Measurements from ENCODE around the gene TFPI2.
"Not testable (repeated sequence)": the region's sequence is repeated elsewhere in the genome, so short reads cannot be mapped to it uniquely, and the experiment has no call there.

TFPI2 gene, protein sequence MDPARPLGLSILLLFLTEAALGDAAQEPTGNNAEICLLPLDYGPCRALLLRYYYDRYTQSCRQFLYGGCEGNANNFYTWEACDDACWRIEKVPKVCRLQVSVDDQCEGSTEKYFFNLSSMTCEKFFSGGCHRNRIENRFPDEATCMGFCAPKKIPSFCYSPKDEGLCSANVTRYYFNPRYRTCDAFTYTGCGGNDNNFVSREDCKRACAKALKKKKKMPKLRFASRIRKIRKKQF

DNA sequence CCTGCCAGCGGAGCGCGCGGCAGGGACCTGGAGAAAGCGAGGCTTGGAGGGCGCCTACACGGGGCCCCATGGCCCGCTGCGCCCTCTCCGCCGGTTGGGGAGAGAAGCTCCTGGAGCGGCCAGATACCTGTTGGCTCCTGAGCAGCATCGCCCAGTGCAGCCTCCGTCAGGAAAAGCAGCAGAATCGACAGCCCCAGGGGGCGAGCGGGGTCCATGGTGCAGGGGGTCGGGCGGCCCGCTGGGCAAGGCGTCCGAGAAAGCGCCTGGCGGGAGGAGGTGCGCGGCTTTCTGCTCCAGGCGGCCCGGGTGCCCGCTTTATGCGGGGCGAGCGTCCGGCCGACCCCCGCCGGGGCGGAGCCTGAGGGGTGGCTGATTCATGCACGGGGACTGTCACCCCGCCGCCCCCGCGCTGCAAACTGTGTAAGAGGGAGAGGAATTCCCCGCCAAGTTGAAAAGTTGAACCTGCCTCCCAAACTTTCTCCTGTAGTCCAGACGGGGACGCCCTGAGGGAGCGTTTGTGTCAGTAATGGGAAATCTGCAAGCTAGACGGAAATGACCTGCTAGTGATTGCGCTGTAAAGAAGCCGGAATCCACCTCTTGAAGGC lies at the start of gene TFPI2:
Gene TFPI2, minus strand, starts transcription at position 290 of the 605 bp plus-strand sequence. Its CDS starts 75 bp downstream, at position 215.
- no peak for DNase-seq (ENCODE audit: low read depth in 2 of 2)

DNA sequence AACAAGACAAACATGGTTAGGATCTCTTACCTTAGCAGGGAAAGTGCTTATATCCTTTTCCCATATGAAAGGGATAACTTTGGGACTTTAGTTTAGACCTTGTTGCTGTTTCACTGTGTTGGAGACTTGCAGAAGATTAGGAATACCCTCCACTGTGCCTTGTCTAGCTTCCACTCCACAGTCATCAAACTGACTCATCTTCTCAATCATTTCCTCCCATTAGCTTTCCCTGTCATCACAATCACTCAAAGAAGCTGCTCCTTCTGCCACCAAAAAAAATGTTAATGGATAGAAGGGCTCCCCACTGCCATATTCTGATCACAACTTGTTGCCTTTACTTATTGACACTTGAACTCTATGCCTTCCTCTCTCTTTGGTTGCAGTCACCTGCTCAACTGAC lies 47.7 kb upstream of the TFPI2 start:
- no peak for DNase-seq (ENCODE audit: low read depth in 2 of 2)

DNA sequence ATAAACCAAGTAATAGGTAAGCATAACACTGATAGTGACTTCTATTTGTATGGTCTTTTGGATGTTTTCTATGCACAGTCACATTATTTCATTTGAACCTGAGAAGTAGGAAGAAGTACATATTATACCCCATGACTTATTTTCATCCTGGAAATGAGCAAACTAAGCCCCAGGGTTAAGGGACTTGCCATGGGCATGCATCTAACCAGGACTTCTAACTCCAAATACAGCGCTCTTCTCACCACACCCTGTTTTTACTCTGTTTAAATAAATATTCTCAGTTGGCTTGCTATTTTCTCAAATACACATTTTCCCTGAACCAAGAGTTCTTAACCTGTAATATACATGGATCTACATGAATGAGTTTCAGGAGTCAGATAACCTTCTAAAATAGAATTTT lies 47.3 kb upstream of the TFPI2 start:
- no peak for DNase-seq (ENCODE audit: low read depth in 2 of 2)

DNA sequence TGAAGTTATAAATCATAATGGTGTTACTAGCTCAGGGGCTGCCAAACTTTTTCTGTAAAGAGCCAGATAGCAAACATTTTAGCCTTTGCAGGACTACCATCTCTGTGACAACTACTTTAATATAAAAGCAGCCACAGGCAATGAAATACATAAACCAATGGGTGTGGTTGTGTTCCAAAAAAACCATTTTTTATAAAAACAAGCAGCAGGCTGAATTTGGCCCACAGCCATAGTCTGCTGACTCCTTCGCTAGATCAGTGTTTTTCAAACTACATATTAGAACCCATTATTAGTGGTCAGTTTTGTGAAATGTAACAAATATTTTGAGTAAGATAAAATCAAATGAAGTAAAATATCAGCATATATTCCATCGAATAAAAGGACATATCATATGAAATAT lies 44.5 kb upstream of the TFPI2 start:
- no peak for DNase-seq (ENCODE audit: low read depth in 2 of 2)

DNA sequence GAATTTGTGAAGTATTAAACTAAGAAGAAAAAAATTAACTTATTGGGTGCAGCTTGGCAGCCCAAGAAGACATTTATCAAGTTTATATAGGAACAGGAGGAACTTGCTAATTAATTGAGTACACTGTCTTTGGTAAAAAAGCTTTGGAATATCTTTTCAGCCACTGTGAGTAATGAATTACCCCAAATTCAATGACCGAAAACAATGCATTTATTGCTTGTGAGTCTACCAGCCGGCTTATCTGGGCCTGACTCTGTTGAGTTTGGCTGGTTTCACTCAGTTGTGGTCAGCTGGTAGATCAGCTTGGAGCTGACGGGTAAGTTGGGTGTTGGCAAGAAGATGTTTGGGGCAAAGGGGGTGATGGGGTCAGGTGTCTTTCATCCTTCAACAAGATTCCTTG lies 42.6 kb upstream of the TFPI2 start:
- DNase-seq (ENCODE audit: low read depth in 2 of 2), result no peak

DNA sequence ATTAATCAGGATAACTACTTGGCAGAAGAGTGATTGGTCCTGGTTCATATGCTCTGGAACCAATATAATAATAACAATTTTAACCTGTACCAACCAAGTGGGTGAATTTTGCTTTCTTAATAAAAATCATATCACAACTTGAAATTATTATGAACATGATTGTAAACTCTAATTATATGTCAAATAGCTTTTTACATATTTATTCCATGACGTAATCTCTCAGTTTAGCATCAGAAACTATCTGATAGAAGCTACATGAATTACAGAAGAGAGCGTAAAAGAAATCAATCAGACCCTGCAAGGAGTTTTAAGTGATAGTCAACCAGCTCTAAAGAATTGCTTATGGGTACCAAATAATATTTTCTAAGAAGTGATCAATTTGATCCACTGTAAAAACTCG lies 41.1 kb upstream of the TFPI2 start:
- no peak for DNase-seq (ENCODE audit: low read depth in 2 of 2)

DNA sequence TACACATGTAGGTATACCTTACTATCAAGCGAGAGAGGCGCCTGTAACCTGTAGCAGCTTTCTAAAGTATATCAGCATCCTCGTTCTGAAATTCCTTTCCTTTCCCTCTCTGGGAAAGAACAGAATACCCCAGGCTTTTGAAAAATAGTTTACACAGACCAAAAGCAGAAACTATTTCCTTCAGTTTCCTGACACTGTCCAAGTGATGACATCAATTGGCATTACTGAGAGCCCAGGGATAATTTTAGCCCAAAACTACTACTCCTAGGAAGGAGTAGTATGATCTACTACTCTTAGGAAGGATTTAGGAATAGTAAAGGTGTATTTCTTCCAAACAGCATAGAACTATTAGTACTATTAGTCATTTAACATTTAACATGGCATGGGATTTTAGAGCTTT lies 37.0 kb upstream of the TFPI2 start:
- no peak for DNase-seq (ENCODE audit: low read depth in 2 of 2)

DNA sequence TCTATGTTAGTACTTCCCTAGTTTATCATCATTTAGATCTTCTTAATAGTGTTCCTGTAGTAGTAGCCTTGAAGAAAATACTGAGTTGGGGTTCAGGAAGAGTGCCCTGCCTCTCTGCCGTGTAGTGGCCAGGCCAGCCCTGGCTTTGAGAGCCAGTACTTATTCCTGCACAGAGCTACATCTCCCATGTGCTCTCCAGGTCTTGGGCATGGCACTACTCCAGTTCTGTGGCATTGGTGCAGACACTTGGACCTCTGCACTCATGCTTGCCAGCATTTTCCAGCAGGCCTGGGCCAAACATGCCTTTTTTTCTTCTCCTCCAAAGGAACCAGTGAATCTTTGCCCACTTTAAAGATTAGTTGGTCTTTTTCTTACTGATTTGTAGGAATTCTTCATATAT lies 36.2 kb upstream of the TFPI2 start:
- DNase-seq (ENCODE audit: low read depth in 2 of 2), result no peak

DNA sequence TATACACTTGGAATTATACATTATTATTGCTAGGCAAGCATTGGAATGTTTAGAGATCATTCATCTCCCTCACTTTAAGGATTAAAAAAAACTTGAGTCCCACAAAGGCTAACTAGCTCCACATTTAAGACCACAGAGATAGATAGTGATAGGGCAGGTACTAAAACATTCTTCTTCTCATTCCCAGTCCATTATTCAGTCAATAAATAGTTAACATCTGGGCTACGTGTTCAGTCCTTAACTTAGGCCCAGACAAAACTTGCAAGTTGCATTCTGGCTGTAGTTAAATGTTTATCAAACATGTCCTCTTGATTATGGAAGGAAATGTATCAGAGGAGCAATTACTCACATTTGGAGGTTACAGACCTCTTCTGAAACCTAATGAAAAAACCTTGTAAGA lies 33.4 kb upstream of the TFPI2 start:
- no peak for DNase-seq (ENCODE audit: low read depth in 2 of 2)

DNA sequence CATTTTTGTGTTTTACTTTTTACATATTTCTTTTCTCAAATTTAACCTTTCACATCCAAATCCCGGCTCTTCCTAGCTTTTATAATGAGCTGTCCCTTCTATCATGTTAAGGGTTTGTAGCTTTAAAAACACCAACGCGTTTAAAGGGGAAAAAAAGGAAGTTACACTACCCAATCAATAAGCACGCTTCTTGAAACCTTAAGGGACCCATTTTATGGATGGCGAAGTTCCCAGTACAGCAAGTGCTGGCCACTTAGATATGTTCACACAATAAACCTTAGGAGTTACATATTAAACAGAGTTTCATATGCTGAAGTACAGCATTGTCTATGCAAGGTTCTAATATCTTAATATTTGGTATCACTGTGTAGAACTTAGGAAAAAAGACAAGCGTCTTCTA lies 32.7 kb upstream of the TFPI2 start:
- DNase-seq (ENCODE audit: low read depth in 2 of 2), result no peak

DNA sequence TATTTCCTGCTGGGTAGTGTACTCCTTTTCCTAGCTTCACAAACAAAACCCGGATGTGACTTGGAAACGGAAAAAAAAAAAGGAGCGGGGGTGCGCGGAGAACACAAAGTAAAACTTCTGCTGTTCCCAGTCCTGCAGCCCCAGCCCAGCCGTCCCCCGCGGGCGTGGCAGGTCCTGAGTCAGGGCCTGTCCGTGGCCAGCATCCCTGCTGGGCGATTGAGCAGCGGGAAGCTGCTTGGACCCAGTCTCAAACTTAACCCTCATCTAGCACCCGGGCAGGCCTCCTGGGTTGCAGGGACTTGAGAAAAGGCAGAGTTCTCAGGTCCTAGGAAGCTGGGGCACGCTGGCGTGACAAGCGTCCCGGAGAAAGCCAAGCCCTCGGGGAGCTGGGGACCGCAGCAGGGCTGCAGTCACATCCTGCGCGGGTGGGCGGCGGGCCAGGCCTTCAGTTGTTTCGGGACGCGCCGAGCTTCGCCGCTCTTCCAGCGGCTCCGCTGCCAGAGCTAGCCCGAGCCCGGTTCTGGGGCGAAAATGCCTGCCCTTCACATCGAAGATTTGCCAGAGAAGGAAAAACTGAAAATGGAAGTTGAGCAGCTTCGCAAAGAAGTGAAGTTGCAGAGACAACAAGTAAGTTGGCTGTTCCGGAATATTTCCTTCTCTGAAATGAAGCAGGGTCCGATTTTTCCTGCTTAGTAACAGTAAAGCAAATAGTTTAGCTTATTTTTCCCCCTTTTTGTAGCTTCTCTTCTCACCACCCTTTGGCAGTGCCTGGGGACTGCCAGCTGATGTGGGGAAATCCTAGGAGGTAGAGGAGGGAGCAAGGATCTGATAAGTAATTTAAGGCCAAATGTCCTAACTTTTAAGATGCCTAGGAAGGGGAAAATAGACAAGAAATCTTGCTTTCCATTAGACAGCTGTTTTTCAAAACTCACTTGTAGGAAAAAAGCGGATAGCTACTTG lies 31.3 kb upstream of the TFPI2 start, which contains the start of gene GNG11:
Gene GNG11, plus strand, starts transcription at position 129 of the 960 bp plus-strand sequence. Its CDS starts 403 bp downstream, at position 532.
- DNase-seq (ENCODE audit: low read depth in 2 of 2), result no peak

DNA sequence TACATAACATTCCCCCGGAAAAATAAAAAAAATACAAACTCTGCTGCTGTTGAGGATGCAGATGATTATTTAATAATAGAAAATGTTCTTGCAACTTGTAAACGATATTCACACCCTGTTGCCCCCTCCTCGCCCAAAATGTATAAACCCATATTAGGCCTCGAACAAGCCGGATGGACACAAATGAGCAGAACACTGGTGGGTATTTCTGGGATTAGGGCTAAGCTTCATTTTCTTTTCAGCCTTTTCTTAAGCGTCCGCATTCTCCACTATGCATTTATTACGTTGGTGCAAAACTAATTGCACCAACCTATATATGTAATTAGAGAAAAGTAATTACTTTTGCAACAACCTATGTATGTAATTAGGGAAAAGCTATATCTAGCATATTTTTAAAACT lies 30.6 kb upstream of the TFPI2 start:
- DNase-seq (ENCODE audit: low read depth in 2 of 2), result no peak

DNA sequence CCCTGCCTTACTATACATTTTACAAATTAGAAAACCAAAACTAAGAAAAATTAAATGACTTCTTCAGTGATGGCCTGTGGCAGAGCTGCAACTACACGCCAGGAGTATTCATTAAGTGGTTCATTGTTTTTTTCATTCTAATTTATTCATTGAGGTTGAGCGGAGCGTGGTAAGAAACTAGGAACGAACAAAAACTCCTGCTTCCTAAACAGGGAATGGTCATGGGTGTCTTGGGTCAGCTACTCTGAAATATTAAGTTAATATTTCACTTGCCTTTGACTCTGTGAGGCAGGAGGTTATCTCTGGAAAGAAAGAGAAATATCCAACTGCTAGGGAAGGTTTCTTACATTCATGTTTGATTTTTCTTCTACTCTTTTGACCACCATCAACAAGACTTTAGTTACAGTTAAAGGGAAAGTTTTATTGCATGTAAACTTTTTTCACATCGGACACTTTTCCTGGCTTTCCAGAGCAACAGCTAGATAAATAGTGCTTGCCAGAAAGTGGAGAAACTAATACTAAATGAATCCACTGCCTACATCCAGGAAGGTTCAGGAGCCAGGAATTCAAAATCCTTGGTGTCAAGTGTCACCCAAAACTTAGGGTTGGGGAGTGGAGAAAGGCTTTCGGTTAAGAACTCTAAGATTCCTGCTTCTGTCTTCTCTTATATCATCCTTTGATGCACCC lies 30.1 kb upstream of the TFPI2 start:
- no peak for DNase-seq (ENCODE audit: low read depth in 2 of 2)

DNA sequence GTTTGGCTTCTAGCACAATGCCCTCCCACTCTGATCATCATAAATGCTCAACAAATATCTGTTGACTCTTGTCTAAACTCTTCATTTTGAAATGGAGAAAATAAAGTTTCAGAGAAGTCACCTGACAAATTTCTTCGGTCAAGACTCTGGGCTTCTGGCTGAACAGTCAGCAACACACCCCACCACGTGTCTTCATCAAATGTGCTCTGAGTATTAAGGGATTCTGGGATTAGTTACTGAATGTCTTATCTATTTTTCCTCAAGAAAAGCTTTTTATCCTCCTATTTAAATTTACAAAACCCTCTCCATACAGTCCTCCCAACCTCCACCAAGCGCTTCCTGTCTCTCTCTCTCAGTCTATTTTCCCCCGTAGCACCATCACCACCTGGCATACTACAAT lies 25.8 kb upstream of the TFPI2 start:
- DNase-seq (ENCODE audit: low read depth in 2 of 2), result not testable (repeated sequence)

DNA sequence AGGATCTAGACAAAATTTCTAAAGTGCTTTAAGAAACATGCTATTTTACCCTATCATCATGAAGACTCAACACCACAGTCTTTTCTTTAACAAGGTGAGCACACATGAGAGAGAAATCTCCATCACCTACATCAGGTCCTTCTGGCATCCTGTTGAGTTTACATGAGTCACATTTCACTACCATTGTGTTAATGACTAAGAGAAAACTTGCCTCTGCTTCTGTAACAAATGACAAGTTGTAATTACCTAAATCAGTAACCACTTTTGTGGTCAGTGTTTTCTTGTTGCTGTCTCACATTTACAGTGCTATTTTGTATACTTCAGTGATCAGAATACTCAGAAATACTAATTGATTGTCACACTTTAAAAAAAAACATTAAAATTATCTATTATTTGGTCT lies 25.3 kb upstream of the TFPI2 start:
- DNase-seq (ENCODE audit: low read depth in 2 of 2), result not testable (repeated sequence)

DNA sequence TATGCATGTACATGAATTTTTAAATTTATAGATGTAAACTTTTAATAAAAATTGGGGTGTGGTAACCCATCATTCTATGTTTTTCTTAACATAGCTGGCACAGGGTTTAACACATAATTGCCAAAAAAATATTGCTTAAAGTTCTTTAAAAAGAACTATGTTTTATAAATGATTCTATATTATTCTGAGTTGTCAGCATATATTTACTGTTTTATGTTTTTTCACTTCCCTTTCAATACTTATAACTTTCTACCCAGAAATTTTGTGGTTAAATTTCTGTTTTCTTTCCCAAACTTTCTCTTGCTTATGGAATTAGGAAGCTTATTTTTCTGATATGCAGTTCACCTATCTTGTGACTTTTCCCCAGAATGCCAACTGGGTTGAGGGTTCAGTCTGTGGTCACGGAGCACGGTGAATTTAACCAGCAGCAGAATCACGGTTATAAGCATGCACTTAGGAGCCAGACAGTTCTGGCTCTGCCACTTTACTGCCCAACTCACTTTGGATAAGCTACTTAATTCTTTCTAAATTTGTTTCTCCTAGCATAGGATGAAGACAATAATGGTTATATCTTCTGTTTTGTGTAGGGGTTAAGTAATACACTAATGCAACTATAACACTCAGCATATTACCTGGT lies 24.8 kb upstream of the TFPI2 start:
- not testable (repeated sequence) for DNase-seq (ENCODE audit: low read depth in 2 of 2)

DNA sequence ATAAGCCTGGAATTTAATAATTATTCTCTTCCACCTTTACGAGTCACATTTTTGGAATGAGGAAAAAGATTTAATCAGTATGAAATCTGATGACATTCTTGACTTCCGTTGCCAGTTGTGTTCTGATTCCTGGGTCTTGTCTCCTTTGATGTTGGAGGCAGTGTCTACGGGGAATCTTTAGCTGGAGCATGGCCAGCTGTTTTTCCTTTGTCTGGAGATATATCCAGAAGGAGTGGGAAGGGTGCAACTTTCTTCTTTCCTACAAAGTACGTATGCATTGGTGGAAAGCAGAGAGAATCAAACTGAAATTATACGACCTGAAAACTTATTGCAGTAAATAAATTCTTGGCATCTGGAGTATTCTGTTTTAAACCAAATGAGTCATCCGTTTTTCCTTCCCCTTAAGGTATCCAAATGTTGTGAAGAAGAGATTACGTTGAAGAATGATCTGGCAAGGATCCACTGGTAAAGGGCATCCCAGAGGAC lies 24.1 kb upstream of the TFPI2 start:
- peak; percentile 50 to 53 for DNase-seq (ENCODE audit: low read depth in 2 of 2)

DNA sequence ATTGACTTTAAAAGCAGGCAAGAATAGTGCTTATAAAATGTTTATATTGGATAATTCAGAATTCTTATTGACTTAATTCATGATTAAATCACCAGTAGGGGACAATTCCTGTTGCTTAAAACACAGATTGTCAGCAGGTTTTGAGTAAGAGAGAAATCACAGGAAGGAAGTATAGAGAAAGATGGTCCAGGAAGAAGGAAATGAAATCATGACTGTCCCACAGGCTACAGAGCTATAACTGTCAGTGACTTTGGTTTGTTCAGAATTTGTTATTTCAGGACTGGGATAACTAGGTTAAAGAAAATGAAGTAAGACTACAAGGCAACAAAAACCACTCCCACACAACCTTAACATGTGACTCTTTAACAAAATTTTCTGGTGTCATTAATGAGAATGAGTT lies 22.6 kb upstream of the TFPI2 start:
- no peak for DNase-seq (ENCODE audit: low read depth in 2 of 2)

DNA sequence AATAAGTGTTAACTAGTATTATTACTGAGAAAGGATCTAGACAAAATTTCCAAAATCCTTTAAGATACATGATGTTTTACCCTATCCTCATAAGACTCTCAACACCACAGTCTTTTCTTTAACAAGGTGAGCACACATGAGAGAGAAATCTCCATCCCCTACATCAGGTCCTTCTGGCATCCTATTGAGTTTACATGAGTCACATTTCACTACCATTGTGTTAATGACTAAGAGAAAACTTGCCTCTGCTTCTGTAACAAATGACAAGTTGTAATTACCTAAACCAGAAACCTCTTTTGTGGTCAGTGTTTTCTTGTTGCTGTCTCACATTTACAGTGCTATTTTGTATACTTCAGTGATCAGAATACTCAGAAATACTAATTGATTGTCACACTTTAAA lies 21.1 kb upstream of the TFPI2 start:
- not testable (repeated sequence) for DNase-seq (ENCODE audit: low read depth in 2 of 2)

DNA sequence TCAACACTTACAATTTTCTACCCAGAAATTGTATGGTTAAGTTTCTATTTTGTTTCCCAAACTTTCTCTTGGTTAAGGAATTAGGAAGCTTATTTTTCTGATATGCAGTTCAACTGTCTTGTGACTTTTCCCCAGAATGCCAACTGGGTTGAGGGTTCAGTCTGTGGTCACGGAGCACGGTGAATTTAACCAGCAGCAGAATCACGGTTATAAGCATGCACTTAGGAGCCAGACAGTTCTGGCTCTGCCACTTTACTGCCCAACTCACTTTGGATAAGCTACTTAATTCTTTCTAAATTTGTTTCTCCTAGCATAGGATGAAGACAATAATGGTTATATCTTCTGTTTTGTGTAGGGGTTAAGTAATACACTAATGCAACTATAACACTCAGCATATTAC lies 20.7 kb upstream of the TFPI2 start:
- not testable (repeated sequence) for DNase-seq (ENCODE audit: low read depth in 2 of 2)
